OCI-LY7 (cell line): ENCODE results near the gene SCPEP1.

ENCODE experiments used
- CTCF ChIP-seq: fragments of 200-600 bp; sonication (generic); conservative IDR thresholded peaks from 2 replicates; pipeline ENCODE4 v1.5.1; 2014; ENCODE audit warnings: mild to moderate bottlenecking, antibody characterized with exemption, low read length, moderate library complexity, mixed read lengths
- EZH2phosphoT487 ChIP-seq: fragments of 200-600 bp; sonication (generic); IDR thresholded peaks from 2 replicates; pipeline ENCODE4 v1.6.1; 2018; ENCODE audit warnings: low read depth, borderline replicate concordance, mild to moderate bottlenecking, mixed run types, antibody characterized with exemption, low read length, moderate library complexity, mixed read lengths

GRCh38 chr17:56972111-56972730 is 5.7 kb upstream of the SCPEP1 start:
- TF ChIP-seq CTCF (no peak), EZH2phosphoT487 (no peak)
